HEK293T (cell line): Measurements from ENCODE around the gene EHHADH.

Experiments
- BHLHE40 ChIP-seq: fragments of 450-650 bp; IDR thresholded peaks from 2 replicates; pipeline ENCODE4 v1.6.1; 2016; ENCODE audit warnings: mild to moderate bottlenecking, moderate library complexity, borderline replicate concordance
- FOXA1 ChIP-seq: fragments of 450-650 bp; IDR thresholded peaks from 2 replicates; pipeline ENCODE4 v1.6.1; 2016; ENCODE audit warnings: mild to moderate bottlenecking
- FOXK2 ChIP-seq: fragments of 450-650 bp; IDR thresholded peaks from 2 replicates; pipeline ENCODE4 v1.6.1; 2016; ENCODE audit warnings: mild to moderate bottlenecking
- FOXM1 ChIP-seq: fragments of 450-650 bp; IDR thresholded peaks from 2 replicates; pipeline ENCODE4 v1.6.1; 2017; ENCODE audit warnings: mild to moderate bottlenecking, borderline replicate concordance
- HDGF ChIP-seq: fragments of 450-650 bp; IDR thresholded peaks from 2 replicates; pipeline ENCODE4 v1.6.1; 2017; ENCODE audit warnings: antibody characterized with exemption, borderline replicate concordance
- L3MBTL2 ChIP-seq: fragments of 450-650 bp; conservative IDR thresholded peaks from 2 replicates; pipeline ENCODE4 v1.6.1; 2016; ENCODE audit warnings: mild to moderate bottlenecking
- LEF1 ChIP-seq: fragments of 450-650 bp; IDR thresholded peaks from 2 replicates; pipeline ENCODE4 v1.6.1; 2017; ENCODE audit warnings: mild to moderate bottlenecking, borderline replicate concordance
- SP1 ChIP-seq: fragments of 450-650 bp; IDR thresholded peaks from 2 replicates; pipeline ENCODE4 v1.6.1; 2017
- SUZ12 ChIP-seq: fragments of 450-650 bp; IDR thresholded peaks from 2 replicates; pipeline ENCODE4 v1.6.1; 2016; ENCODE audit warnings: mild to moderate bottlenecking
- ZNF384 ChIP-seq: fragments of 450-650 bp; IDR thresholded peaks from 2 replicates; pipeline ENCODE4 v1.6.1; 2016

- TF ChIP-seq L3MBTL2 = no peak
- TF ChIP-seq FOXK2 = no peak
- TF ChIP-seq HDGF = no peak
- no peak for TF ChIP-seq FOXM1
- no peak for TF ChIP-seq LEF1
- no peak for TF ChIP-seq SUZ12
- no peak for TF ChIP-seq BHLHE40
- TF ChIP-seq ZNF384 = no peak
- TF ChIP-seq FOXA1 = no peak
- TF ChIP-seq SP1 = no peak
Observed at GRCh38 chr3:185161761-185162160, 92.1 kb downstream of the EHHADH start.
